K562 (cell line): ENCODE data around the gene MARCHF7. TPM values are rescaled to one million over a fixed set of nuclear protein-coding genes. Genes with fewer than 3 reads are reported as not detected.

Experiments used
- ATAC-seq: fragments of 200-7000 bp; cut with Tn5 transposase; 3 replicates; pipeline ENCODE4 v1.9.1; 2020; ENCODE audit warnings: moderate library complexity
- BruUV-seq: library from RNA; stranded (reverse); fragments of 400-500 nt; replicated peaks from 2 replicates; lab custom pipeline; 2021; lab: Mats Ljungman, UMichigan
- CTCF ChIA-PET: fragments of 300-600 bp; formaldehyde crosslinking; extraction: SDS; loops from one replicate; lab custom pipeline; 2021; ENCODE audit warnings: low intra/inter-chr PET ratio; lab: Yijun Ruan, JAX
- POLR2A ChIA-PET: fragments of 300-600, 350-650 bp; sonication (Branson Sonifier 250); formaldehyde crosslinking; extraction: SDS; loops from one replicate; lab custom pipeline; 2021; ENCODE audit warnings: antibody characterized with exemption, inconsistent platforms; lab: Yijun Ruan, JAX
- DNase-seq, 4 experiments: peaks; one replicate each; pipeline versions ENCODE4 v3.0.0 to v3.0.0-alpha.2; 2011 to 2018; ENCODE audit warnings: low spot score in 3 of 4, mixed read lengths in 3 of 4; ENCODE audit errors: extremely low read depth in 1 of 4
- FAIRE-seq: peaks from 2 replicates; lab custom pipeline; 2011; peaks lifted over from hg19 to GRCh38; lab: Jason Lieb, UNC
- H2AFZ ChIP-seq: 2 replicates; pipeline ENCODE4 v1.6.0; 2011; ENCODE audit warnings: low read depth, low read length, control low read depth, inconsistent platforms
- H3K27ac ChIP-seq: fragments of 200-600 bp; 3 replicates; pipeline ENCODE4 v1.8.0; 2011; ENCODE audit warnings: low read depth, mild to moderate bottlenecking, control low read depth, inconsistent platforms, low read length, moderate library complexity, mixed read lengths; ENCODE audit errors: extremely low read depth
- H3K27me3 ChIP-seq, 2 experiments: fragments of 300-600 bp in 1 of 2; 2 replicates in 1 of 2; 3 replicates in 1 of 2; pipeline versions ENCODE4 v1.6.0 to v1.8.0; 2011; ENCODE audit warnings: inconsistent platforms in 2 of 2, low read length in 2 of 2, mild to moderate bottlenecking in 1 of 2, mixed read lengths in 1 of 2, moderate library complexity in 1 of 2; ENCODE audit not compliant: control insufficient read depth in 2 of 2, insufficient read depth in 2 of 2
- H3K36me3 ChIP-seq: fragments of 300-600 bp; 3 replicates; pipeline ENCODE4 v1.8.0; 2011; ENCODE audit warnings: mild to moderate bottlenecking, low read length, inconsistent platforms; ENCODE audit not compliant: control insufficient read depth, insufficient read depth
- H3K4me1 ChIP-seq, 2 experiments: fragments of 200-600 bp in 1 of 2; replicated peaks in 1 of 2; 2 replicates in 1 of 2; 3 replicates in 1 of 2; pipeline versions ENCODE4 v1.5.1 to v1.8.0; 2011; ENCODE audit warnings: inconsistent platforms in 2 of 2, low read length in 2 of 2, mild to moderate bottlenecking in 1 of 2, mixed read lengths in 1 of 2, moderate library complexity in 1 of 2; ENCODE audit not compliant: control insufficient read depth in 2 of 2, insufficient read depth in 2 of 2
- H3K4me2 ChIP-seq: 2 replicates; pipeline ENCODE4 v1.6.1; 2011; ENCODE audit warnings: low read length, control low read depth, inconsistent platforms, mixed read lengths; ENCODE audit not compliant: insufficient read depth
- H3K4me3 ChIP-seq: fragments of 200-600 bp; sonication (generic), shearing (Covaris generic); 2 replicates; pipeline ENCODE4 v1.5.1; 2016; ENCODE audit warnings: control low read depth, inconsistent platforms
- H3K79me2 ChIP-seq: fragments of 200-600 bp; 3 replicates; pipeline ENCODE4 v1.8.0; 2011; ENCODE audit warnings: low read length, inconsistent platforms; ENCODE audit not compliant: control insufficient read depth, insufficient read depth
- H3K9ac ChIP-seq, 2 experiments: 2 replicates each; pipeline versions ENCODE4 v1.6.0 to v1.6.1; 2011; ENCODE audit warnings: low read depth in 2 of 2, low read length in 2 of 2, control low read depth in 1 of 2, inconsistent platforms in 1 of 2, mild to moderate bottlenecking in 1 of 2, mixed read lengths in 1 of 2; ENCODE audit not compliant: insufficient read depth in 1 of 2
- H3K9me1 ChIP-seq: one replicate; pipeline ENCODE4 v1.6.0; 2011; ENCODE audit warnings: inconsistent platforms, mild to moderate bottlenecking, low read length, moderate library complexity; ENCODE audit not compliant: control insufficient read depth, insufficient read depth
- H3K9me3 ChIP-seq: replicated peaks from 2 replicates; pipeline ENCODE4 v1.5.1; 2011; ENCODE audit warnings: low read depth, low read length, inconsistent platforms; ENCODE audit not compliant: control insufficient read depth, insufficient read depth
- H4K20me1 ChIP-seq: replicated peaks from 2 replicates; pipeline ENCODE4 v1.6.1; 2011; ENCODE audit warnings: low read length, inconsistent platforms, mixed read lengths; ENCODE audit not compliant: control insufficient read depth, insufficient read depth
- CBX1 ChIP-seq: sonication (generic); IDR thresholded peaks from 2 replicates; pipeline ENCODE4 v1.6.1; 2016; ENCODE audit warnings: antibody characterized with exemption, low read depth, mild to moderate bottlenecking
- E2F3 ChIP-seq: fragments of 250-450 bp; sonication (Bioruptor Pico); IDR thresholded peaks from 2 replicates; pipeline ENCODE4 v1.4.0; 2020; ENCODE audit warnings: mild to moderate bottlenecking
- KLF16 ChIP-seq: IDR thresholded peaks from 2 replicates; pipeline ENCODE4 v1.6.1; 2016; ENCODE audit warnings: antibody characterized with exemption
- MYNN ChIP-seq, 2 experiments: sonication (generic); formaldehyde crosslinking in 1 of 2; IDR thresholded peaks; 2 replicates each; pipeline versions ENCODE4 v1.5.0 to v1.6.1; 2016 to 2020; ENCODE audit warnings: antibody characterized with exemption in 1 of 2, missing genetic modification reagents in 1 of 2
- NFIX ChIP-seq: fragments of 250-450 bp; sonication (Bioruptor Pico); IDR thresholded peaks from 2 replicates; pipeline ENCODE4 v1.4.0; 2020; ENCODE audit warnings: low read depth, mild to moderate bottlenecking, moderate library complexity
- POU5F1 ChIP-seq: fragments of 150-350 bp; IDR thresholded peaks from 2 replicates; pipeline ENCODE4 v1.6.1; 2014; ENCODE audit warnings: borderline replicate concordance, low read length, low read depth, mild to moderate bottlenecking; ENCODE audit not compliant: partially characterized antibody
- TEAD2 ChIP-seq: fragments of 450-650 bp; IDR thresholded peaks from 2 replicates; pipeline ENCODE4 v1.6.1; 2016; ENCODE audit warnings: missing genetic modification characterization, control low read depth, missing compliant biosample characterization
- XRCC3 ChIP-seq: fragments of 450-650 bp; IDR thresholded peaks from 2 replicates; pipeline ENCODE4 v1.6.1; 2017; ENCODE audit warnings: mild to moderate bottlenecking, moderate library complexity
- ZBTB40 ChIP-seq, 2 experiments: fragments of 450-650 bp in 1 of 2; sonication (generic) in 1 of 2; formaldehyde crosslinking in 1 of 2; IDR thresholded peaks; 2 replicates each; pipeline versions ENCODE4 v1.7.1 to v1.9.0; 2016 to 2022; ENCODE audit warnings: inconsistent platforms in 1 of 2, mild to moderate bottlenecking in 1 of 2, missing genetic modification reagents in 1 of 2
- ZKSCAN1 ChIP-seq: fragments of 150-350 bp; IDR thresholded peaks from 2 replicates; pipeline ENCODE4 v1.6.1; 2016; ENCODE audit warnings: low read depth, low read length
- ZNF740 ChIP-seq, 3 experiments: fragments of 200-800 bp in 1 of 3; sonication (Bioruptor generic) in 1 of 3; sonication (generic) in 1 of 3; formaldehyde crosslinking in 1 of 3; IDR thresholded peaks; 2 replicates each; pipeline versions ENCODE4 v1.6.1 to v1.8.0; 2016 to 2022; ENCODE audit warnings: mild to moderate bottlenecking in 2 of 3, missing compliant biosample characterization in 2 of 3, missing genetic modification characterization in 2 of 3, missing genetic modification reagents in 1 of 3
- WGBS: fragments of 100-300 bp; shearing (Covaris generic); methylation state at CpG from one replicate; pipeline ENCODE4 v1.1.6; 2016; ENCODE audit warnings: low coverage, mixed read lengths; ENCODE audit not compliant: insufficient coverage; ENCODE audit errors: missing lambda C conversion rate; 5-methylcytosine and 5-hydroxymethylcytosine counted together
- in situ Hi-C: fragments of 300-500 bp; cut with MboI; formaldehyde crosslinking; loops from 4 replicates; pipeline ENCODE4 v1.15.0; 2018; ENCODE audit warnings: inconsistent platforms, mixed read lengths
- intact Hi-C: fragments of 100-400 bp; cut with micrococcal nuclease; formaldehyde crosslinking; loops from 2 replicates; pipeline ENCODE4 v1.14.2; 2022
- polyA plus RNA-seq, 8 experiments: library from polyadenylated mRNA; depleted of rRNA in 4 of 8; stranded (reverse) in 5 of 8; unstranded in 3 of 8; fragments of >200 nt; fragmentation: Nextera tagmentation in 2 of 8; fragmentation: Illumina TruSeq in 1 of 8; extraction: Ambion mirVana in 2 of 8; extraction: Trizol in 1 of 8; gene quantifications; 2 replicates each; pipeline versions ENCODE4 v1.2.1 to v1.2.3, GENCODE V29; 2011 to 2014; ENCODE audit warnings: inconsistent platforms in 1 of 8, missing spikeins in 1 of 8
- total RNA-seq, 7 experiments: library from RNA; depleted of rRNA in 6 of 7; stranded (reverse); fragments of >200 nt in 6 of 7; fragmentation: Illumina TruSeq in 2 of 7; extraction: Trizol in 2 of 7; gene quantifications; 2 replicates each; pipeline versions ENCODE4 v1.2.1 to v1.2.3, GENCODE V29; 2011 to 2021; ENCODE audit warnings: low replicate concordance in 1 of 7

The MARCHF7 gene
- total and polyA plus RNA-seq, 9 of the 15 experiments (the other 6 are each of a cell fraction or from before 2014, with no cell fraction given): 58.2 to 137 (median 86.7) TPM

DNA sequence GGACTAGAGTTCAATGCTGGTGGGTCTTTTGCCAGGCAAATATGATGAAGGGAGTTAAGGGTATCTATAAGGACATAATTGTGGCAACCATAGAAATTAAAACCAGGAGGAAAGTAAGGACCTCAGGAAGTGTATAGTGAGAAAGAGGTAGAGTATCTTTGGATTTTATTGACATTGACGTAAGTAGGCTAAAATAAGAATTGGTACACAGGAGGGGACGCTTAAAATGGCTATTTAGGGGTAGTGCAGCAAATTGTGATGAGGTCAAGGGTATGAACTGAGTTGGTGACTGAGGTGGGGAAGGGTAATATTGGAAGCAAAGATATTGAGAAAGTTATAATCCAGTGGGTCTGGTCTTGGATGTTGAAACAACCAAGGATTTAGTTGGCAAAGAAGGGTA is 42.7 kb downstream of the MARCHF7 start:
- H3K36me3 ChIP-seq: peaks cover 89% of the 10 kb centered on the region
- no peak overlapping the region for H3K27ac ChIP-seq
- ATAC-seq (no peak), FAIRE-seq (peak; percentile 11)
- WGBS: 96% methylated on average over 2 of the region's 2 CpGs
- H3K27me3 ChIP-seq: no peaks in the 10 kb centered on the region
- H4K20me1 ChIP-seq: no peaks in the 10 kb centered on the region
- no peak overlapping the region for H2AFZ ChIP-seq
- H3K9me1 ChIP-seq: no peaks in the 10 kb centered on the region
- no peaks in the 10 kb centered on the region for H3K9me3 ChIP-seq
- H3K4me1 ChIP-seq: no peaks in the 10 kb centered on the region
- peaks cover 55% of the 10 kb centered on the region for H3K79me2 ChIP-seq
- POLR2A ChIA-PET: no interaction called here
- intact Hi-C loops: no loop called here
- in situ Hi-C loops: no loop called here
- H3K4me3 ChIP-seq: no peak overlapping the region
- H3K9ac ChIP-seq: no peak overlapping the region
- no peak for TF ChIP-seq ZBTB40 (IDR thresholded peaks at IDR 0.05)
- no peak for TF ChIP-seq ZBTB40 (CRISPR knock-in tag; IDR thresholded peaks at IDR 0.05)
- TF ChIP-seq MYNN (IDR thresholded peaks at IDR 0.05): no peak
- TF ChIP-seq MYNN (CRISPR knock-in tag; IDR thresholded peaks at IDR 0.05): no peak
- no peak for TF ChIP-seq TEAD2 (tag)
- TF ChIP-seq XRCC3: no peak
- TF ChIP-seq ZNF740 (CRISPR knock-in tag; IDR thresholded peaks at IDR 0.05): no peak
- no peak for TF ChIP-seq ZNF740 (tag; IDR thresholded peaks at IDR 0.05)
- no peak for TF ChIP-seq E2F3 (CRISPR knock-in tag)
- TF ChIP-seq CBX1: no peak
- TF ChIP-seq KLF16: no peak
- no peak for TF ChIP-seq POU5F1
- TF ChIP-seq ZKSCAN1: no peak
- no peak for TF ChIP-seq NFIX (CRISPR knock-in tag)
- TF ChIP-seq, all 486 proteins: peak for 0
- no peak for DNase-seq
- CTCF ChIA-PET: no interaction called here
- no peak overlapping the region for H3K4me2 ChIP-seq
- BruUV-seq: no TSS peak
